ENCODE results near the gene RYR1.
"Not testable (repeated sequence)": the region's sequence is repeated elsewhere in the genome, so short reads cannot be mapped to it uniquely, and the experiment has no call there.

Gene RYR1

GRCh38 chr19:38463365-38463764 is 29.9 kb downstream of the RYR1 start:
- no peak for DNase-seq

DNA sequence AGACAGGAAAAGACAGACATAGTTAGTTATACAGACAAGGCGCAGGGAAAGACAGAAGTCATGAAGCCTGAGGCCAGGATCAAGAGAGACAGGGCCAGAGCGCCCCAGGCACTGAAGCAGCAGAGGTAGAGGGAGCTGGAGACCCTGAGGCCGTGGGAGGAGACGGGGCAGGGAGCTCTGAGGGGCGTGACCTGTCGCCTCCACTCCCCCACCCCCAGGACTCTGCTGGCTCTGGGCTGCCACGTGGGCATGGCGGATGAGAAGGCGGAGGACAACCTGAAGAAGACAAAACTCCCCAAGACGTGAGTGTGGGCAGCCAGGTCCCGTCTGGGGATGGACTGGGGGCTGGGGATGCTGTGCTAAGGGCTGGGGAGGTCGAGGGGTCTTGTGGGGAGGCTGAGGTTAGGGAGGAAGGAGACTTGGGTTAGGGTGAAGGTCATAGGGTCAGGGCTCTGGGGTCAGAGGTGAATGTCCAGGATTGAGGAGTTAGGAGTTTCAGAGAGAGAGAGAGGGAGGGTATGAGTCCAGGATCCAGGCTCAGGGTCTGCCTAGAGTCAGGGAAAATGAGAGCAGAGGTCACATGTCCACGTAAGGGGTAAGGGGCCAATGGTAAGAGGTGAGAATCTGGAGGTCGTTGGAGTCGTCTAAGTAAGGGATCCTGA is 31.1 kb downstream of the RYR1 start:
- DNase-seq: no peak

GRCh38 chr19:38466050-38466449 is 32.6 kb downstream of the RYR1 start:
- DNase-seq: no peak

DNA sequence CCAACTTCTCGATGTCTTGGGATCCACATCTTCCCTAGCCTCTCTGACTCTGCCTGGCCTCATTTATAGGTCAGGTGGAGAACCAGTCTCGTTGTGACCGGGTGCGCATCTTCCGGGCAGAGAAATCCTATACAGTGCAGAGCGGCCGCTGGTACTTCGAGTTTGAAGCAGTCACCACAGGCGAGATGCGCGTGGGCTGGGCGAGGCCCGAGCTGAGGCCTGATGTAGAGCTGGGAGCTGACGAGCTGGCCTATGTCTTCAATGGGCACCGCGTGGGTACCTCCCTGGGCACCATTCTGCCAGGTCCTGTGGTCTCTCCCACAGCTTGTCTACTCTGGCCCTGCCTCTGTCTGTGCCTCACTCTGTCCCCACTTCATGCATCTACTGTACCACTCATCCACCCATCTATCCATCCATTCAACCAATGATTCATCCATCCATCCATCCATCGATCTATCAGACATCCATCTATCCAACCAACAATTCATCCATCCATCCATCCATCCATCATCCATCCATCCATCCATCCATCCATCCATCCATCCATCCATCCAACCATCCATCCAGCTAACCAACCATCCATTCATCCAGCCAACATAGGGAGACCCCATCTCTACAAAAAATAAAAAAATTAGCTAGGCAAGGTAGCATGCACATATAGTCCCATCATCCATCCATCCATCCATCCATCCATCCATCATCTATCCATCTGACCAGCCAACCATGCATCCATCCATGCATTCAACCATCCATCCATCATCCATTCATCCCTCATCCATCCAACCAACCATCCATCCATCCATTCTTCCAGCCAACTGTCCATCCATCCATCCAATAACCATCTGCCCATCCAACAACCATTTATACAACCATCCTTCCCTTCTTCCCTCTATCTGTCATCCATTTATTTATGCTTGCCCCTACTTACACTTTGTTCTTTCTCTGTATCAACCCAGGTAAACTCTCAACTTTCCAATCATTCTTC is 34.3 kb downstream of the RYR1 start:
- DNase-seq: no peak

- DNase-seq: no peak
These were observed 35.7 kb downstream of the RYR1 start for GRCh38 chr19:38469151-38469550.

DNA sequence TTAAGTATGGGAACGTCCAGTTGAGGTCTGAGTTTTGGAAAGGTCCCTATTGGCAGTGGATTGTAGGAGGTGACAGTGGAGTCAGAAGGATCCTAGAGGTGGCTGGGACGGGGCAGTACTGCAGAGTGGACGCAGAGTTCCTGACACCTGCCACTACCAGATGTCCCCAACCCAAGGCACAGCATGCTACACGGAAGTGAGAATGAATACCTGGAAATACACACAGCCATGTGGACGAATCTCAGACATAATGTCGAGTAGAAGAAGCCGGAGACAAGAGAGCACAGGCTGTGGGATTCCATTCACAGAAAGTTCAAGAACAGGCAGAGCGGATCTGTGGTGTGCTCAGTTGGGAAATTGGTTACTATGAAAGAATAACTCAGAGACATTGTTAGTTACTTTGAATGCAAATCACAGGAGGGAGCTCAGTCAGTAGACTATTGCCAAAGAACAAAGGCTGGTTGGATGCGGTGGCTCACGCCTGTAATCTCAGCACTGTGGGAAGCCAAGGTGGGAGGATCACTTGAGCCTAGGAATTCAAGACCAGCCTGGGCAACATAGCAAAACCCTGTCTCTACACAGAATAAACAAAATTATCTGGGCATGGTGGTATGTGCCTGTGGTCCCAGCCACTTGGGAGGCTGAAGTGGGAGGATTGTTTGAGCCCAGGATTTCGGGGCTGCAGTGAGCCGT is 37.4 kb downstream of the RYR1 start:
- DNase-seq: no peak

DNA sequence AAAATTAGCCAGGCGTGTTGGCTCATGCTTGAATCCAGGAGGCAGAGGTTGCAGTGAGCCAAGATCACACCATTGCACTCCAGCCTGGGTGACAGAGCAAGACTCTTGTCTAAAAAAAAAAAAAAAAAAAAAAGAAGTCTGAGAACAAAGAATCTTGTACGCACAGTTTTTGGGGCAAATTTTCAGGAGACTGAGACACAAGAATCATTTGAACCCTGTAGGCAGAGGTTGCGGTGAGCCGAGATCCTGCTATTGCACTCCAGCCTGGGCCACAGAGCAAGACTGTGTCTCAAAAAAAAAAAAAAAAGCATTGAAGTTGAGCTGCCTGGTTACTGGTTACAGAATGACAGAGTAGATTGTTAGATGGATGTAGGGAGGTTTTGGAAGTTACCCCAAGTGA is 39.2 kb downstream of the RYR1 start:
- not testable (repeated sequence) for DNase-seq

GRCh38 chr19:38473201-38473600 is 39.7 kb downstream of the RYR1 start:
- no peak for DNase-seq

- DNase-seq: no peak
These were observed 41.7 kb downstream of the RYR1 start for GRCh38 chr19:38475176-38475575.

DNA sequence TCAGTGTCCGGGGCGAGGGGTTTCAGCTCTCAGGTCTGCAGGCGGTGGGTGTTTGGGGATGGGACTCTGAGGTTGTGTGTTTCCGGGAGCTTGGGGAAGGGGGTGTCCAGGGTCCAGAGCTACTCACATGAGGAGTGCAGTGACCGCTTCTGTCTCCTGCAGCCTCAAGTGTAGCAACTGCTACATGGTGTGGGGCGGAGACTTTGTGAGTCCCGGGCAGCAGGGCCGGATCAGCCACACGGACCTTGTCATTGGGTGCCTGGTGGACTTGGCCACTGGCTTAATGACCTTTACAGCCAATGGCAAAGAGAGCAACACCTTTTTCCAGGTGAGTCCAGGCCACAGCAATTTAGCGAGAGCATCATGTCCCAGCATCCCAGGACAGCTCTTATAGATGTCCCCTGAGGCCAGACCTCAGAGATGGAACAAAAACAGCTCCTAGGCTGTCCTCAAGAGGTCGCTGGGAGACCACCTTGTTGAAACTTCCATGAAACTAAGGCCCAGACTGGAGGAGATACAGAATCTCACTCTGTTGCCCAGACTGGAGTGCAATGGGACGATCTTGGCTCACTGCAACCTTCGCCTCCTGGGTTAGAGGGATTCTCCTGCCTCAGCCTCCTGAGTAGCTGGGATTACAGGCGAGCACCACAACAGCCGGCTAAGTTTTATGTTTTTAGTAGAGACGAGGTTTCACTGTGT is 44.9 kb downstream of the RYR1 start:
- peak in 1 of 3 experiments; percentile 7 for DNase-seq

GRCh38 chr19:38482496-38482895 is 49.0 kb downstream of the RYR1 start:
- no peak for DNase-seq

GRCh38 chr19:38483016-38483630 is 49.6 kb downstream of the RYR1 start:
- no peak for DNase-seq

DNA sequence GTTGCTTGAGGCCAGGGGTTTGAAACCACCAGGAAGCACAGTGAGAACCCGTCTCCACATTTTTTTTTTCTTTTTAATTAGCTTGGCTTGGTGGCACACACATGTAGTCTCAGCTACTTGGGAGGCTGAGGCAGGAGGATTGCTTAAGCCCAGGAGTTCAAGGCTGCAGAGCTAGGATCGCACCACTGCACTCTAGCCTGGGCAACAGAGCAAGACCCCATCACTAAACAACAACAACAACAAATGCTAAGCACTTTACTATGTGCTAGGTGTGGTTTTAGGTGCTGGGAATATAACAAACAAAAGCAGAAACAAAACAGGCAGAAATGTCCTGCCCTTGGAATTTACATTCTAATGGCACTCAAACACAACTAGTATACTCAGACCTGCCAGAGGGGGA is 51.3 kb downstream of the RYR1 start:
- no peak for DNase-seq

- DNase-seq: no peak
These were observed 52.2 kb downstream of the RYR1 start for GRCh38 chr19:38485541-38486285.

- no peak for DNase-seq
These were observed 53.3 kb downstream of the RYR1 start for GRCh38 chr19:38486731-38487336.

DNA sequence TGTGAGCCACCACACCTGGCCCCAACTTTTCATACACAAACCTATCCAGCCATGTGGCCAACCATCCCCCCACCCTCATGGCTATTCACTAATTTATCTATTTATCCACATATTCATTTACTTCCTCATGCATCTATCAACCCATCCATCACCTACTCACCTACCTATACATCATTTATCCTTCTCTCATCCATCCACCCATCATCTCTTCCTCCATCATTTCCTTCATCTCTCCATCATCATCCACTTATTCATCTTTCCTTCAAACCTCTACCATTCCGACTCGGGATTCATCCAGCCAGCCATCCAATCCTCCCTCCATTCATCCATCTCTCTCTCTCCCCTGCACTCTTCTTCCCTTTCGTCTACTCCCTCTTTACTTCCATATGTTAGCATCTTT is 54.6 kb downstream of the RYR1 start:
- no peak for DNase-seq

- DNase-seq: no peak
These were observed 55.4 kb downstream of the RYR1 start for GRCh38 chr19:38488776-38489481.

GRCh38 chr19:38490861-38491260 is 57.4 kb downstream of the RYR1 start:
- DNase-seq: no peak

DNA sequence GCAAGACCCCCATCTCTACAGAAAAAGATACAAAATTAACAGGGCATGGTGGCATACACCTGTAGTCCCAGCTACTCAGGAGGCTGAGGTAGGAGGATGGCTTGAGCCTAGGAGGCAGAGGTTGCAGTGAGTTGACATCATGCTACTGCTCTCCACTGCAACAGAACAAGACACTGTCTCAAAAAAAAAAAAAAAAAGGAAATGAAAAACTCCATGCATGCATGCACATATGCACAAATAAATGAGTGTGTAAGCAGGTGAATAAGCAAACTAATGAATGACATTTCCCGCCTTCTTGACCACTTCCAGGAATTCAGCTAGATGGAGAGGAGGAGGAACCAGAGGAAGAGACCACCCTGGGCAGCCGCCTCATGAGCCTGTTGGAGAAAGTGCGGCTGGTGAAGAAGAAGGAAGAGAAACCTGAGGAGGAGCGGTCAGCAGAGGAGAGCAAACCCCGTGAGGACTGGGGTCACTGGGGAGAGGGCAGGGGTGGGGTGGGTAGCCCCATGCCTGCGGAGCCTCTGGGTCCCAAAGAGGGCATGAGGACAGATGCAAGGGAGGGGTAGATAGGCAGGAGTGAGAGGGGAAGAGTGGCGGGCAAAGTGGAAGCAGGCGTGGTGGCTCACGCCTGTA is 58.8 kb downstream of the RYR1 start:
- DNase-seq: no peak

DNA sequence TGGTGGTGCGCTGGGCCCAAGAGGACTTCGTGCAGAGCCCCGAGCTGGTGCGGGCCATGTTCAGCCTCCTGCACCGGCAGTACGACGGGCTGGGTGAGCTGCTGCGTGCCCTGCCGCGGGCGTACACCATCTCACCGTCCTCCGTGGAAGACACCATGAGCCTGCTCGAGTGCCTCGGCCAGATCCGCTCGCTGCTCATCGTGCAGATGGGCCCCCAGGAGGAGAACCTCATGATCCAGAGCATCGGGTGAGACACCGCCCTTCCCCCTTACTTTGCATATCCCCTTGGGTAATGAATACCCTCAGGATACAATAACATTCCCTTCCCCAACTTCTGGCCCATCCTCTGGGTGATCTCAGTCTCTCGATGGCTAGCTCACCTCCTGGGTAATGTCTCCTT is 60.9 kb downstream of the RYR1 start:
- DNase-seq: no peak
